Activated naive CD4-positive, alpha-beta T cell treated with Interleukin-2 at 50 U/mL for 16 hours (primary cell): Measurements from ENCODE around the gene FAM53A.

ENCODE experiments used
- DNase-seq: peaks from one replicate; pipeline ENCODE4 v3.0.0-alpha.2; 2020

Gene FAM53A

GRCh38 chr4:1636490-1637211, 47.5 kb downstream of the FAM53A start:
- DNase-seq: no peak

- DNase-seq: no peak
Measured at GRCh38 chr4:1635464-1635863, 48.6 kb downstream of the FAM53A start.

- no peak for DNase-seq
Measured at GRCh38 chr4:1633993-1634392, 50.1 kb downstream of the FAM53A start.

GRCh38 chr4:1632109-1633104, 51.7 kb downstream of the FAM53A start:
- no peak for DNase-seq

DNA sequence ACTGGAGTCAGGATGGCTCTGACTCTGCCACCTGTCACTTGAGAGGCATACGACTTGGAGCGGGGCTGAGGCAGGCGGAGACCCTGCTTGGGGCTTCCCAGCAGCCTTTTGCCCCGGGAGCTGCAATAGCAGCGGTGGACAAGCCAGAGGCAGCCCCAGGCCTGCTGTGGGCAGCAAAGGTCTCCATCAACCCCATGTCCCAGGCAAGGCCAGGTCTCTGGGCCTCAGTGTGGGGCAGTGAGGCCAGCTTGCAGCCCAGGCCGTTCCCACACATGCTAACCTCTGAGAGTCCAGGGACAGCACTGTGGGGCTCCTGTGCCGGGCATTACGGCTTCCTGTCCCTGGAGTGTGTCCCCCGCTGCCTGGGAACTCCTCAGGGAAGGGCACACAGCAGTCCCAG, 53.0 kb downstream of the FAM53A start:
- DNase-seq: no peak

DNA sequence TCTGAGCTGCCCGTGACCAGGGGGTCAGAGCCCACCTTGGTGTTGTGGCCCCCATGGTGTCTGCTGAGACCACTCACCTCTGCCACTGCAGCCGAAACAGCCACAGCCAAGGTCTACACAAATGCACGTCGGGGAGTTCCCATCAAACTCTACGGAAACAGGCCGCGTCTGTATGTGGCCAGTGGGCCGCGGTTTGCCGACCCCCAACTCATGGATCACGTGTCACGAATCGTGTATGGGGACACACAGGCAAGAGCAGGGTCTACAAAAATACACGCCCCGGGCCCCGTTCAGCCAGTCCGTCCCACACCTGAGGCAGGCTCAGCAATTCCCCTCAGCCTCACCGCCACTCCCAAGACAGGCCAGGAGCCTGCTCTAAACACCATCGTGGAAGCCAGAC, 53.8 kb downstream of the FAM53A start:
- no peak for DNase-seq

DNA sequence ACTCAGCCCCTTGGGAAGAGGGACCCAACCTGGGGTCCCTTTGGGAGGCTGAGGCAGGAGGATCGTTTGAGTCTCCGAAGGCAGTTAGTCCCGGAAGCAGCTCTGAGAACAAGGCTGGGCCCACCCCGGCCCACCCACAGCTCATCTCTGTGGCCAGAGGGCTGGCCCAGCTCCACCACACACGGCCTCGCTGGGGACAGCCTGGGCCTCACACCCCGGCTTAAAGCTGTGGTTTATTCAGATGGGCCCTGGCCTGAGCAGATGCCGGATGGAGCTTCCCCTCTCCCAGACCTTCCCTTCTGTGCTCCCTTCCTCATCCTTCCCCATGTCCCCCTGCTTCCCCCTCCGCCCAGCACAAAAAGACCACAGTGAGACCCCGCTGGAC, 54.4 kb downstream of the FAM53A start:
- DNase-seq: no peak

DNA sequence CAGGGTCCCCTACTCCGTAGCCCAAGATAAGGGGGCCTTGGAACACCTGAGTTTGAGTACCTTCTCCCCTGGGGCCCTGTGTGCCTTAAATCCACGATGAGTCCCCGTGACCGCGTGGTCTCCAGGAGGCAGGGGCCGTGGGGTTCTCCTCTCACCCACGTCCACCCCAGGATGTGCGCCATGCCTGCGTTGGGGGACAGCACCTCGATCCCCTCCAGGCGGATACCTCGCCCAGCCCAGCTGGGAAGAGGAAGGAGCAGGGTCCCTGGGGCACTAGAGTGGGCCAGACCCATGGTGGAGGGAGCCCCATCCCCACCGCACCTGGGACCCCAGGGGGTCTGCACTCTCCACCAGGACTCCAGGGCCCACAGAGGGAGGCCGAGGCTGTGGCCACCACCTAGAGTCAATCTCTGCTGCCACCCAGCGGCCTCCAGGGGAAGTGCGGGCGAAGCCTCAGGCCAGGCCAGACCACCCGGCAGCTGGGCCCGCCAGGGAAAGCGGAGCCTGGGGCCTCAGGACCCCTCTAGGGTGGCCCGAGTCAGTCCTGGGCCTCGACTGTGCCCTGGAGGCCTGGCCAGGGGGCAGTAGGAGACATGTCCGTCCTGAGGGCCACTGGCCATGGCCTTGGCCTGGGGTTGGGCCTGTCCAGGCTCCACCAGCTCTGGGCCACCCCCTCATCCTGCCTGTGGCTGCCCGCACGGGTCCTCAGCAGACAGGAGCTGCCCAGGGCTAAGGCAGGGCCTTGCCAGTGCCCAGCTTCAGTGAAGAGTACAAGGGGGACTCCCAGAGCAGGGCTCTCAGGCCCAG, 55.0 kb downstream of the FAM53A start:
- peak; percentile 71 for DNase-seq

DNA sequence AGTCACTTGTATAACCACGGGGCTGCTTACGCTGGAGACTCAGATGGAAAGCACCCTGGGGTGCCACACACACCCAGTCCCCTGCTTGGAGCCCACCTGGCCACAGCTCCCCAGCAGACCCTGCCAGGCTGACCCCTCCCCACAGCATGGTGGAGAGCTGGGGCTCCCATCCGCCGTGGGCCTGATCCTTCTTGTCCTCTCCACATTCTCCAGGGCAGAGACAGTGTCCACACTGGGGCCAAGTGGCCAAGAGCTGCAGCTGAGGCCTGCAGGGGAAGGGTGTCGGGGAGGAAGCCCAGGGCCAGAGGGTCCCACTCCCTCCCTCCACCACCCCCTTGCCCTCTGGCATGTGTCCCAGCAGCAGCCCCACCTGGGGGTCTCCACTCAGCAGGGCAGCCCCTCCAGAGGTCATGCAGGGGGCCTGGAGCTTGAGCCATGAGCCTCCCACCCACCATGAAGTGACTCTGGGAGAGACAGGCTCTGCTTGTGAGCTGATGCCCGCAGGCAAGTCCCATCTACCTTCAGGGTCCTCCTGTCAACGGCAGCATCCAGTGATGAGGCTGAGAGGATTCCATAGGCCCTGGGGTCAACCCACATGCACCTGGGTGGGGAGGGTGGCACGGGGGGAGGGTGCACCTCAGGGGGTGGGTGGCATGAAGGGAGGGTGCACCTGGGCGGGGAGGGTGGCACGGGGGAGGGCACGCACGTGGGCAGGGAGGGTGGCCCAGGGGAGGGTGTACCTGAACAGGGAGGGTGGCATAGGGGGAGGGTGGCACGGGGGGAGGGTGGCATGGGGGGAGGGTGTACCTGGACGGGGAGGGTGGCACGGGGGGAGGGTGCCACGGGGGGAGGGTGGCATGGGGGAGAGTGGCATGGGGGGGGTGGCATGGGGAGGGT, 56.4 kb downstream of the FAM53A start:
- no peak for DNase-seq

GRCh38 chr4:1626941-1627340, 57.2 kb downstream of the FAM53A start:
- DNase-seq: no peak

DNA sequence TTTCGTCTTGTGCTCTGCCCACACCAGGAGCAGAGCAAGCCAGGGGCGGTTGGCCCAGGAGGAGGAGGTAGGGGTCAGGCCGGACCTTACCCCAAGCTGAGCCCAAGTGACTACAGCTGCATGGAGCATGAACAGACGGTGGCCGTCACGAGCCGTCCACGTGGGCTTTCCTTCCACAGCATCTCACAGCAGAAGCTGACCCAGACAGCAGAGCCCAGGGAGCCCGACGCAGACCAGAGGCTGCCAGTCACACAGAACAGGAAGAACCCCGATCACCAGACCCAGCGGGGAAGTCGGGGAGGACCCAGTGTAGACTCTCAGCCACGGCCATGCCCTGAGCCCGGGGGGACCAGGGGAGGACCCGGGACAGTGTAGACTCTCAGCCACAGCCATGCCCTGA, 58.0 kb downstream of the FAM53A start:
- no peak for DNase-seq

DNA sequence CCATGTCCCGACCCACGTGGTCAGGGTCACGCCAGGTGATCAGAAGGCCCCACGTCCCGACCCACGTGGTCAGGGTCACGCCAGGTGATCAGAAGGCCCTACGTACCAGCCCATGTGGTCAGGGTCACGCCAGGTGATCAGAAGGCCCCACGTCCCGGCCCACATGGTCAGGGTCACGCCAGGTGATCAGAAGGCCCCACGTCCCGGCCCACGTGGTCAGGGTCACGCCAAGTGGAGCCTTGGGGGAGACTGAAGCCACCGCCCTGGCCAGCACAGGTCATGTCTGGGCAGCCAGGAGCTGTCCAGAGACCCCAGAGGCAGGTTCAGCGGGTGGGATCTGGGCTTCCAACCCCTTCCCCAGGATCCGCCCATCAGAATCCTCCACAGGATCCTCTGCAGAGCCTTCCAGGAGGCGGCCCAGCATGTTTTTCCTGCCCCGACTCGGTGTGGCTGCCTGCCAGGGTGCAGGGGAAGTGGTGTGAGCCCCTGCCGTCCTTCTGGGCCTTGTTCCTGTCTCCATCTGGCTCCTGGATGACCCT, 58.4 kb downstream of the FAM53A start:
- DNase-seq: no peak

DNA sequence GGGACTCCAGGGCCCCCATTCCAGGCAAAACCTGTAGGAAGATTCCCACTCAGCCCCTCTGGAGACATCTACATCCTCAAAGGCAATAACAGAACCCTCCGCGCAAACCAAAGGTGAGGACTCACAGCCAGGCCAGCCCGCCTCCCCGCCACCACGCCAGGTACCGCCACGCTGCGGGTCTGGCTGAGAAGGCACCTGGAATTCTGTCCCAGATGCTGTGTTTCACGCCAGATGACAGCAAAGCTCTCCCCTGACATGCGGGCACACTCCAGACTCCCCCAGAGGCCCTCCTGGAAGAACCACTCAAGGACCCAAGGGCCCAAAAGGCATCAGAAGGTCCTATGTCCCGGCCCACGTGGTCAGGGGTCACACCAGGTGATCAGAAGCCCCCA, 59.6 kb downstream of the FAM53A start:
- no peak for DNase-seq

DNA sequence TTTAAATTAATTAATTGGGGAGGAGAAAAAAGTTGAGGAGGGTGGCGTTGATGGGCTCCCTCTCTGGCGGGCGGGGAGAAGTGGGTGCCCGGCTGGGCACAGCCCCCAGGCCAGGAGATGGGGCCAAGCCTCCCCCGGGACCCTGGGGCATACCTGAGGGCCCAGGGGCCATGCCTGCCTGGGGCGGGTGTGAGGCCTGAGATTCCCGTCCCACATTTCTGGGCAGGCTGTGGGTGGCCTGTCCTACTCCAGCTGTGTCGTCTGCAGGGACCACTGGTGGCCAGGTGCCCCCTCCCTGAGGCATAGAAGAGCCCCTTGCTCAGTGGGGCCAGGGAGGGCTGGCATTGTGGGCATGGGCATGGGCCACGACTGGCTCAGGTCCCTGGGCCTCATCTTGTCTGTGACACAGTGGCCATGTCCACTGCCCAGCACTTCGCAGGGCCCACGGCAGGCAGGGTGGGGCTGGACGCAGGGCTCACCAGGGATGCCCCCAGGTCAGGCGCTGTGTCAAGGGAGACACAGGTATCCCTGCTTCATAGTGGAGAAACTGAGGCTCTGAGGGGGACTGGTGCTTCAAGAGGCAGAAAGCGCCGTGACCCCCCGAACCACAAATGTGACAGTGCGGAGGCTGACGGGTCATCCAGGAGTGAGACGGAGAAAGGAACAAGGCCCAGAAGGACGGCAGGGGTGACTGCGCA, 60.1 kb downstream of the FAM53A start:
- DNase-seq: no peak

DNA sequence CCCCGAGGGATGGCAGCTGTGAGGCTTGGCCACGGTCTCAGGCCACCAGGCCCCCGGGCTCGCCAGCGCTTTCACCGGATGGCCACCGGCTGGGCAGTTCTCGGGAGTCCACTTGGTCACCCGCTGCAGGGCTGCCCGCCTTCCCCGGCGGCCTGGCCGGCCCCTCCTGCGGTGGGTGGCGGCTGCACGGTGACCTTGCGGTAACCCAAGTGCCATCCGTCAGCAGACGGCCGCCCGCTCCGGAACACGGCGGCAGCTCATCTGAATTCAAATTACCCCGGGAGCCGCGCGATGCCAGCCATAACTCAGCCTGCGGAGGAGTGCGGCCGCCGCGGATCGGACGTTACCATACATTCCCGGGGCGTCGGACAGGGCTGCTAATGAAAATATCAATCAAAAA, 60.7 kb downstream of the FAM53A start:
- DNase-seq: no peak

- DNase-seq: no peak
Measured at GRCh38 chr4:1622956-1623355, 61.2 kb downstream of the FAM53A start.

DNA sequence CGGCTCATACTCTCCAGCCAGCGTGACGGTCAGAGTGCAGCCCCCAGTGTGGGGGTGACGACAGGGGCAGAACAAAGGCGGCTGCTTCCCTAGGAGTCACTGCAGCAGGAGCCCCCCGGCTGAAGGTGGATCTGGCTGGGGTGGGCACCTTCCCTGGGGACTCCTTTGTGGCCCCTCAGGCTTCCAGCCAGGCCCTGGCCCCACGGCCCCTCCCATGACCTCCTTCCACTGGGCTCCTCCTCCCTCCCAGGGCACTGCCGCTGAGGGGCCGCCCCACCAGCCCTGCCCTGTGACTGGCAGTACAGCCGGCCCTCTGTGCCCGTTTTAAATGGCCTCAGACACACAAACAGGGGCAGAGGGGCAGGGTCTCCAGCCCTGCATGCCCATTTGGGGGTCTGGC, 61.9 kb downstream of the FAM53A start:
- DNase-seq: no peak

GRCh38 chr4:1621526-1621925, 62.6 kb downstream of the FAM53A start:
- no peak for DNase-seq

DNA sequence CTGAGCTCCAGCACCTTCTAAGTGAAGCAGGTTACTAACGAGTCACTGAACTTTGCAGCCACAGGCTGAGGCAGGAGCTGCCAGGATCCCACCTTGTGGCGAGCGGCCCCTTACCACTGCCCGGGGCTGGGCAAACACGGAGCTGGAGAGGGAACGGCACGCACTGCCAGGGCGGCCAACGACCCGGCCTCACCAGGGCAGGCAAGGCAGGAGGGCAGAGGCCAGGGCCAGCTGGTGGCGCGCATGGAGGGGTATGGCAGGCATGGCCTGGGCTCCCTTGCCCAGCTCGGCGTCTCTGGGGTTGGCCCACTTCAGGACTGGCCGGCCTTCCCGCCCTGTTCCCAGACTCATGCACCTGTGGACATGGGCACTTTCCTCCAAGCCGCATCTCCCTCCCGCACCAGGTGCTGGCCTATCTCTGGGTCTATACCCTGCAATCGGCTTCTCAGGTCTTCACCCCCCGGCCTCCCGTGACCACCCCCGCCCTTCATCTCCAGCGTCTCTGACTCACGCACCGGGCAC, 64.9 kb downstream of the FAM53A start:
- DNase-seq: no peak

- no peak for DNase-seq
Measured at GRCh38 chr4:1618438-1618837, 65.7 kb downstream of the FAM53A start.

DNA sequence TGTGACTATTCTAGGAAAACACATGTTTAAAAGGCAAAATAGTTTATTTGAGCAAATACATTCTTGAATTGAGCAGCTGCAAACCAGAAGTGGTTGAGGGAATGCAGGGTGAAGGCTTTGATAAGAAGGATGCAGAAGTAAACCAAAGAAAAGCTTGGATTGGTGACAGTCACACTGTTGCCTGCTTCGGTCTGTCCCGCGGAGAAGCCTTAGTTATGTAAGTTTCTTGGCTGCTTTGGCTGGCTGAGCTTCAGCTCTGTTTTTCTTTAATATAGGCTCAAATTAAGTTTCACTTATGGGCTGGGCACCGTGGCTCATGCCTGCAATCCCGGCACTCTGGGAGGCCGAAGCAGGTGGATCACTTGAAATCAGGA, 67.6 kb downstream of the FAM53A start:
- DNase-seq: no peak
